WTC11 (cell line): ENCODE results near the gene CYP21A2.

Source experiments
- CTCF ChIP-seq: fragments of 200-600 bp; IDR thresholded peaks from 2 replicates; pipeline ENCODE4 v1.8.0; 2022; ENCODE audit warnings: antibody characterized with exemption
- E2F4 ChIP-seq: sonication (generic); formaldehyde crosslinking; IDR thresholded peaks from 2 replicates; pipeline ENCODE4 v1.8.1; 2022; ENCODE audit warnings: low read depth, mild to moderate bottlenecking, moderate library complexity, missing genetic modification reagents, borderline replicate concordance
- EMX1 ChIP-seq: fragments of 250-450 bp; sonication (Bioruptor Pico); IDR thresholded peaks from 2 replicates; pipeline ENCODE4 v1.8.0; 2021; ENCODE audit warnings: mild to moderate bottlenecking
- ESRRA ChIP-seq: sonication (generic); formaldehyde crosslinking; IDR thresholded peaks from 2 replicates; pipeline ENCODE4 v1.8.1; 2022; ENCODE audit warnings: mild to moderate bottlenecking, missing genetic modification reagents, borderline replicate concordance
- FOXK1 ChIP-seq: sonication (generic); formaldehyde crosslinking; IDR thresholded peaks from 2 replicates; pipeline ENCODE4 v1.8.0; 2022; ENCODE audit warnings: mild to moderate bottlenecking, moderate library complexity, missing genetic modification reagents
- SP1 ChIP-seq: sonication (generic); formaldehyde crosslinking; conservative IDR thresholded peaks from 2 replicates; pipeline ENCODE4 v1.8.1; 2022; ENCODE audit warnings: missing genetic modification reagents
- ZNF317 ChIP-seq: sonication (generic); formaldehyde crosslinking; IDR thresholded peaks from 2 replicates; pipeline ENCODE4 v1.8.1; 2023; ENCODE audit warnings: low read depth, mild to moderate bottlenecking, moderate library complexity, missing genetic modification reagents, borderline replicate concordance

GRCh38 chr6:32064706-32065105 is 26.5 kb downstream of the CYP21A2 start:
- TF ChIP-seq CTCF (no peak), ZNF317 (CRISPR knock-in tag) (no peak), EMX1 (CRISPR knock-in tag) (no peak), FOXK1 (CRISPR knock-in tag) (no peak), SP1 (no peak), E2F4 (CRISPR knock-in tag) (no peak), ESRRA (CRISPR knock-in tag) (no peak)
